GM18520 (cell line): ENCODE measurements around the gene PPP4R4.
A peak's percentile ranks its signal among the peaks of the same experiment; 100 is the strongest.

Experiments
- ATAC-seq: cut with Tn5 transposase; IDR thresholded peaks from one replicate; pipeline ENCODE4 v1.9.1; 2021; ENCODE audit not compliant: unreplicated experiment

Gene PPP4R4

GRCh38 chr14:94173885-94174603 lies at the start of gene PPP4R4:
Gene PPP4R4 (plus strand): TSS chr14:94174322. CDS start chr14:94174466, 144 bp downstream.
- peak; percentile 62 for ATAC-seq

GRCh38 chr14:94124582-94125377 lies 49.3 kb upstream of the PPP4R4 start:
- ATAC-seq = no peak

- ATAC-seq = no peak
These were observed 48.3 kb upstream of the PPP4R4 start for GRCh38 chr14:94125659-94126418.

GRCh38 chr14:94126419-94126677 lies 47.8 kb upstream of the PPP4R4 start:
- ATAC-seq = no peak

GRCh38 chr14:94126800-94127199 lies 47.3 kb upstream of the PPP4R4 start:
- ATAC-seq = no peak

GRCh38 chr14:94127330-94127729 lies 46.8 kb upstream of the PPP4R4 start:
- no peak for ATAC-seq

- ATAC-seq = no peak
These were observed 45.8 kb upstream of the PPP4R4 start for GRCh38 chr14:94128216-94128839.

GRCh38 chr14:94129111-94129757 lies 44.9 kb upstream of the PPP4R4 start, which contains the start of gene IFI27L2:
Gene IFI27L2 (minus strand): TSS chr14:94129604. CDS start chr14:94129564, 40 bp downstream.
- ATAC-seq = peak; percentile 83

GRCh38 chr14:94129758-94130414 lies 44.2 kb upstream of the PPP4R4 start:
- ATAC-seq = no peak

- ATAC-seq = peak; percentile 44
These were observed 41.7 kb upstream of the PPP4R4 start for GRCh38 chr14:94132285-94132887.

GRCh38 chr14:94135476-94135875 lies 38.6 kb upstream of the PPP4R4 start:
- no peak for ATAC-seq

GRCh38 chr14:94136575-94137331 lies 37.4 kb upstream of the PPP4R4 start:
- ATAC-seq = peak; percentile 63

- ATAC-seq = no peak
These were observed 35.9 kb upstream of the PPP4R4 start for GRCh38 chr14:94138251-94138650.

- ATAC-seq = no peak
These were observed 35.1 kb upstream of the PPP4R4 start for GRCh38 chr14:94139006-94139405.

GRCh38 chr14:94139421-94139820 lies 34.7 kb upstream of the PPP4R4 start:
- ATAC-seq = no peak

- ATAC-seq = no peak
These were observed 31.9 kb upstream of the PPP4R4 start for GRCh38 chr14:94142247-94142646.

GRCh38 chr14:94142836-94143235 lies 31.3 kb upstream of the PPP4R4 start:
- no peak for ATAC-seq

GRCh38 chr14:94143239-94143638 lies 30.9 kb upstream of the PPP4R4 start:
- ATAC-seq = no peak

GRCh38 chr14:94143711-94144110 lies 30.4 kb upstream of the PPP4R4 start:
- no peak for ATAC-seq
